Measurements from ENCODE around the gene PSME1.

GRCh38 chr14:24157331-24157730 is 21.3 kb downstream of the PSME1 start:
- TF ChIP-seq POLR2A (IDR thresholded peaks at IDR 0.05; ENCODE audit: low read depth, low read length) (no peak; the same call in 1 of the 2 replicates), TAF1 (IDR thresholded peaks at IDR 0.05; ENCODE audit: borderline replicate concordance, low read depth, low read length) (no peak)
